ENCODE data around the gene GAL3ST2.

GRCh38 chr2:241788135-241788534 is 11.5 kb downstream of the GAL3ST2 start:
- TF ChIP-seq CTCF (IDR thresholded peaks at IDR 0.05) (no peak), POLR2A (IDR thresholded peaks at IDR 0.05) (no peak)
